GM13977 (cell line): ENCODE measurements around the gene PAEP.

ENCODE experiments used
- DNase-seq: peaks from one replicate; pipeline ENCODE4 v3.0.0; 2012; ENCODE audit warnings: low spot score
- CTCF ChIP-seq: IDR thresholded peaks from 2 replicates; pipeline ENCODE4 v1.5.1; 2012; ENCODE audit warnings: mild to moderate bottlenecking, control low read depth; ENCODE audit not compliant: insufficient read depth; ENCODE audit errors: extremely low read depth, missing control alignments
- in situ Hi-C: fragments of 300-500 bp; cut with MboI; formaldehyde crosslinking; loops from one replicate; pipeline ENCODE4 v1.12.0; 2022; ENCODE audit warnings: low sequenced_read_pairs, low pct_unique_long_range_greater_than_20kb, mixed read lengths, inconsistent platforms; ENCODE audit not compliant: unreplicated experiment

The PAEP gene

GRCh38 chr9:135521608-135522095 lies 39.9 kb upstream of the PAEP start:
- DNase-seq: peak; percentile 5
- TF ChIP-seq CTCF: no peak
- in situ Hi-C loops: no loop called here

DNA sequence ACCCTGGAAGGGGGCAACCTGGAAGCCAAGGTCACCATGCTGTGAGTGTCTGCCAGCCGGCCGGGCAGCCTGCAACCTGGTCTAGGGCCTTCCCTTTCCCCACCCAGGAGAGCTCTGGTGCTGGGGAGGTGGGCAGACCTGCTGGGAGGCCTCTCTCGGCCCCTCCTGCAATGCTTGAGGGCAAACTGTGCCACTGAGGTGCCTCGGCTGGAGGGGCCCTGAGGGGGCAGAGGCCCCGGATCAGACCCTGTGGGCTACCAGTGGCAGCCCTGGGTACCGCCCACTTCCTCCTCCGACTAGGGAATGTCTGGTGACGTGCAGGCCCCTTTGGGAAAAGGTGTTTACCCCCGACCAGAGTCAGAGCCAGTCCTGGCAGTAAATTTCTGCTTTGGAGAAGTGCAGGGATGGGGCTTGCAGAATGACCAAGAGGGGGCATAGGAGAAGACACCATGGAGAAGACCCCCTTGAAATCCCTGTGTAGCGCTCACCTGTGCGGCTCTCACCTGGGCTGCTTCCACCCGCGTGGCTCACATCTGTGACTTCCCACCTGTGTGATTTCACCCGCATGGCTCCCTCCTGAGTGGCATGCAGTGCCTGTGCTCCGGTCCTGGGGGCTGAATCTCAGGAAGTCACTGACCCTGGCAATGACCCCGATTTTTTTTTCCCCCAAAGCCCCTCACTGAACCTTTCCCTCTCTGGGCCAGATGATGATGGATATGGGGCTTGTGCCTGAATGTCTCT lies 39.2 kb upstream of the PAEP start:
- no peak for DNase-seq
- TF ChIP-seq CTCF: no peak
- in situ Hi-C loops: no loop called here

DNA sequence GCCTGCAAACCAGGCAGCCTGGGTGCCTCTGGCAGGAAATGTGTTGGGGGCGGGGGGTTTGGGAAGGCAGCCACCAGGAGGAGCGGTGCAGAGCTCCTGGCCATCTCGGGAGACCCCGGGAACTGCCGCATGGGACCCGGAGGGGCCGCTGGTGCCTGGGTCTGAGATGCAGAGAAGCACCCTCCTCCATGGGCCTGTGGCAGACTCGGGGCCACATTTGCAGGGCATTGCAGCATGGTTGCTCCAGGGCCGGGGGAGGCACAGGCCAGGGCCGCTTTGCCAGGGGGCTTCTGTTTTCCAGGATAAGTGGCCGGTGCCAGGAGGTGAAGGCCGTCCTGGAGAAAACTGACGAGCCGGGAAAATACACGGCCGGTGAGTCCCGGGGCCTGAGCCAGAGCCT lies 38.6 kb upstream of the PAEP start:
- TF ChIP-seq CTCF: no peak
- in situ Hi-C loops: no loop called here
- DNase-seq: no peak

DNA sequence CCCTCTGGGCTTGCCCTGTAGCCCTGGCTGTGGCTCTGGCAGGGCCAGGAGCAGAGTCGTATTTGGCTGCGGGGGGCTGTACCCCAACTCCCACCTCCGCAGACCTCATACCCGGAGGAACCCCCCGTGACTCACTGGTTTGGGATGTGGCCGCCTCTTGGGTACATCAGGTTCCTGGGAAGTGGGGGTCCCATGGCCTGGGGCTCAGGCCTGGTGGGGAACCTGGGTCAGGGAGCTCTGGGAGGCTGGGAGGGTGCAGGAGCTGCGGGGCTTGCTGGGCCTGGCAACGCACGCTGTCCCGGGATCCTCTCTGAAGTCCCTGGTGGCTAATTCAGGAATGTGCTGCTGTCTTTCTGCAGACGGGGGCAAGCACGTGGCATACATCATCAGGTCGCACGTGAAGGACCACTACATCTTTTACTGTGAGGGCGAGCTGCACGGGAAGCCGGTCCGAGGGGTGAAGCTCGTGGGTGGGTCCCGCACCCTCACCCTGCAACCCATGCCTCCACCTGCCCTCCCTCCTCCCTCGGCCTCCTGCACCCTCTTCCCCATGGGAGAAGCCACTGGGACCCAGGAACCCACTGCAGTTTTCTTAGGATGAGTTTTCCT lies 37.9 kb upstream of the PAEP start:
- no peak for TF ChIP-seq CTCF
- DNase-seq: no peak
- in situ Hi-C loops: no loop called here

- in situ Hi-C loops: no loop called here
- no peak for TF ChIP-seq CTCF
- no peak for DNase-seq
Measured at GRCh38 chr9:135524130-135524861, 37.3 kb upstream of the PAEP start.

GRCh38 chr9:135525241-135526088 lies 36.1 kb upstream of the PAEP start:
- DNase-seq: peak; percentile 4
- TF ChIP-seq CTCF: no peak
- in situ Hi-C loops: no loop called here
